A673 (cell line): ENCODE measurements around the gene SMYD3. TPM values are rescaled to one million over a fixed set of nuclear protein-coding genes. Genes with fewer than 3 reads are reported as not detected.

Experiments
- BruUV-seq: library from RNA; stranded (reverse); fragments of 400-500 nt; replicated peaks from 2 replicates; lab custom pipeline; 2021; lab: Mats Ljungman, UMichigan
- CTCF ChIA-PET: fragments of 300-600 bp; sonication (Branson Sonifier 250); formaldehyde crosslinking; loops from one replicate; lab custom pipeline; 2022; ENCODE audit warnings: antibody characterized with exemption; lab: Charles Lee
- POLR2A ChIA-PET: fragments of 300-600 bp; sonication (Branson Sonifier 250); formaldehyde crosslinking; loops from one replicate; lab custom pipeline; 2022; ENCODE audit warnings: antibody characterized with exemption; ENCODE audit not compliant: low non-redundant PET; lab: Charles Lee
- DNase-seq: peaks from one replicate; pipeline ENCODE4 v3.0.0-alpha.2; 2015; ENCODE audit warnings: low spot score
- H3K27ac ChIP-seq: fragments of 200-600 bp; sonication (generic); 2 replicates; pipeline ENCODE4 v1.5.1; 2016; ENCODE audit warnings: mixed run types, low read depth, mild to moderate bottlenecking, mixed read lengths, antibody characterized with exemption, low read length; ENCODE audit not compliant: poor library complexity, severe bottlenecking
- H3K27me3 ChIP-seq: fragments of 200-600 bp; sonication (generic); replicated peaks from 2 replicates; pipeline ENCODE4 v1.6.1; 2017; ENCODE audit warnings: mixed run types, low read depth, mild to moderate bottlenecking, mixed read lengths, antibody characterized with exemption, low read length; ENCODE audit not compliant: insufficient read depth, poor library complexity
- H3K36me3 ChIP-seq: fragments of 200-600 bp; sonication (generic); 2 replicates; pipeline ENCODE4 v1.6.1; 2016; ENCODE audit warnings: mixed run types, mild to moderate bottlenecking, mixed read lengths, antibody characterized with exemption, low read length; ENCODE audit not compliant: insufficient read depth, poor library complexity, severe bottlenecking
- H3K4me1 ChIP-seq: fragments of 200-600 bp; sonication (generic); 2 replicates; pipeline ENCODE4 v1.6.1; 2017; ENCODE audit warnings: mixed run types, mild to moderate bottlenecking, mixed read lengths, antibody characterized with exemption, low read length; ENCODE audit not compliant: insufficient read depth, poor library complexity, severe bottlenecking
- H3K4me3 ChIP-seq: fragments of 200-600 bp; sonication (generic); 2 replicates; pipeline ENCODE4 v1.5.1; 2016; ENCODE audit warnings: low read depth, mixed run types, mild to moderate bottlenecking, mixed read lengths, low read length; ENCODE audit not compliant: poor library complexity, severe bottlenecking
- H3K9me3 ChIP-seq: fragments of 200-600 bp; sonication (generic); 2 replicates; pipeline ENCODE4 v1.6.1; 2016; ENCODE audit warnings: mixed run types, low read depth, mild to moderate bottlenecking, mixed read lengths, antibody characterized with exemption, low read length; ENCODE audit not compliant: poor library complexity, severe bottlenecking
- CTCF ChIP-seq: fragments of 300-800, 200-600 bp; sonication (generic); conservative IDR thresholded peaks from 2 replicates; pipeline ENCODE4 v1.5.1; 2017; ENCODE audit warnings: low read depth, mild to moderate bottlenecking, antibody characterized with exemption, low read length, moderate library complexity, mixed read lengths
- EZH2 ChIP-seq: fragments of 200-600 bp; sonication (generic); IDR thresholded peaks from 2 replicates; pipeline ENCODE4 v1.6.1; 2017; ENCODE audit warnings: borderline replicate concordance, low read depth, mild to moderate bottlenecking, mixed read lengths, antibody characterized with exemption, low read length; ENCODE audit not compliant: poor library complexity, severe bottlenecking
- intact Hi-C: fragments of 100-400 bp; cut with micrococcal nuclease; formaldehyde crosslinking; loops from one replicate; pipeline ENCODE4 v1.10.0; 2022; ENCODE audit not compliant: unreplicated experiment
- total RNA-seq: library from RNA; stranded (reverse); gene quantifications from 2 replicates; pipeline ENCODE4 v1.2.3, GENCODE V29; 2021

Gene SMYD3
- total RNA-seq, 1 experiment from 2014 or later: 29.0 TPM

- no peak for DNase-seq
- Histone ChIP-seq H3K9me3 (no peaks in the 10 kb centered on the region), H3K4me1 (no peaks in the 10 kb centered on the region), H3K27me3 (no peaks in the 10 kb centered on the region), H3K4me3 (no peak overlapping the region), H3K27ac (no peak overlapping the region), H3K36me3 (no peaks in the 10 kb centered on the region)
- no TSS peak for BruUV-seq
- intact Hi-C loops: no loop called here
- ChIA-PET POLR2A (no interaction called here), CTCF (no interaction called here)
- TF ChIP-seq CTCF (no peak), EZH2 (no peak)
These were observed 669.4 kb downstream of the SMYD3 start for GRCh38 chr1:245837718-245838117.

GRCh38 chr1:245835386-245835785 lies 671.7 kb downstream of the SMYD3 start:
- no peaks in the 10 kb centered on the region for H3K9me3 ChIP-seq
- TF ChIP-seq EZH2 (no peak), CTCF (no peak)
- no peak overlapping the region for H3K27ac ChIP-seq
- CTCF ChIA-PET: no interaction called here
- no peak overlapping the region for H3K4me3 ChIP-seq
- H3K4me1 ChIP-seq: no peaks in the 10 kb centered on the region
- POLR2A ChIA-PET: no interaction called here
- no peak for DNase-seq
- BruUV-seq: no TSS peak
- no peaks in the 10 kb centered on the region for H3K36me3 ChIP-seq
- intact Hi-C loops: no loop called here
- no peaks in the 10 kb centered on the region for H3K27me3 ChIP-seq

GRCh38 chr1:245834002-245834401 lies 673.1 kb downstream of the SMYD3 start:
- ChIA-PET CTCF (no interaction called here), POLR2A (no interaction called here)
- intact Hi-C loops: no loop called here
- Histone ChIP-seq H3K27me3 (no peaks in the 10 kb centered on the region), H3K36me3 (no peaks in the 10 kb centered on the region), H3K27ac (no peak overlapping the region), H3K9me3 (no peaks in the 10 kb centered on the region), H3K4me3 (no peak overlapping the region), H3K4me1 (no peaks in the 10 kb centered on the region)
- TF ChIP-seq EZH2: no peak
- no peak for TF ChIP-seq CTCF
- no TSS peak for BruUV-seq
- no peak for DNase-seq
